NCI-H748 treated with DMSO at 0.1 percent for 48 hours (cell line): ENCODE data around the gene CHD6.

Experiments used
- DNase-seq: peaks from one replicate; lab custom pipeline; 2025; lab: John Stamatoyannopoulos, UW

The CHD6 gene

GRCh38 chr20:41366546-41367392 is 251.4 kb downstream of the CHD6 start, which contains the start of gene EMILIN3:
Gene EMILIN3 (minus strand): TSS chr20:41366818. CDS start chr20:41366634, 184 bp downstream.
- DNase-seq = peak; percentile 17

- no peak for DNase-seq
These were observed 252.2 kb downstream of the CHD6 start for GRCh38 chr20:41365777-41366545.

- DNase-seq = no peak
These were observed 253.0 kb downstream of the CHD6 start for GRCh38 chr20:41364967-41365765.

GRCh38 chr20:41364236-41364855 is 253.8 kb downstream of the CHD6 start:
- no peak for DNase-seq

- no peak for DNase-seq
These were observed 254.6 kb downstream of the CHD6 start for GRCh38 chr20:41363601-41364000.

- DNase-seq = no peak
These were observed 255.4 kb downstream of the CHD6 start for GRCh38 chr20:41362748-41363140.

- DNase-seq = no peak
These were observed 256.1 kb downstream of the CHD6 start for GRCh38 chr20:41361757-41362747.

- no peak for DNase-seq
These were observed 257.1 kb downstream of the CHD6 start for GRCh38 chr20:41360831-41361756.

GRCh38 chr20:41359541-41360011 is 258.6 kb downstream of the CHD6 start:
- no peak for DNase-seq

- no peak for DNase-seq
These were observed 259.5 kb downstream of the CHD6 start for GRCh38 chr20:41358717-41359116.

- DNase-seq = no peak
These were observed 259.9 kb downstream of the CHD6 start for GRCh38 chr20:41358230-41358629.

- no peak for DNase-seq
These were observed 260.6 kb downstream of the CHD6 start for GRCh38 chr20:41357424-41358163.

GRCh38 chr20:41356951-41357350 is 261.2 kb downstream of the CHD6 start:
- DNase-seq = no peak

- DNase-seq = no peak
These were observed 262.5 kb downstream of the CHD6 start for GRCh38 chr20:41355598-41356203.

GRCh38 chr20:41355192-41355591 is 263.0 kb downstream of the CHD6 start:
- no peak for DNase-seq

GRCh38 chr20:41353530-41353929 is 264.6 kb downstream of the CHD6 start:
- no peak for DNase-seq

GRCh38 chr20:41352666-41353065 is 265.5 kb downstream of the CHD6 start:
- no peak for DNase-seq

GRCh38 chr20:41352106-41352505 is 266.1 kb downstream of the CHD6 start:
- DNase-seq = no peak
